Adrenal gland (tissue), 5 donors: ENCODE measurements around the gene ATG10.

ENCODE experiments used
- CTCF ChIP-seq, 6 experiments: fragments of 450-650 bp in 4 of 6; fragments of 200-600 bp in 2 of 6; sonication (generic) in 1 of 6; IDR thresholded peaks; 1 replicate in 5 of 6; 2 replicates in 1 of 6; pipeline versions ENCODE4 v1.5.1 to v1.8.0; 2016 to 2021; ENCODE audit warnings: antibody characterized with exemption in 6 of 6, mild to moderate bottlenecking in 2 of 6, moderate library complexity in 1 of 6
- POLR2A ChIP-seq, 2 donors: fragments of 450-650 bp; IDR thresholded peaks; one replicate each; pipeline ENCODE4 v1.6.1; 2017; ENCODE audit warnings: antibody characterized with exemption in 2 of 2, mild to moderate bottlenecking in 2 of 2, moderate library complexity in 1 of 2
- donor health status: DM: no; HTN: no; CAD: no.

DNA sequence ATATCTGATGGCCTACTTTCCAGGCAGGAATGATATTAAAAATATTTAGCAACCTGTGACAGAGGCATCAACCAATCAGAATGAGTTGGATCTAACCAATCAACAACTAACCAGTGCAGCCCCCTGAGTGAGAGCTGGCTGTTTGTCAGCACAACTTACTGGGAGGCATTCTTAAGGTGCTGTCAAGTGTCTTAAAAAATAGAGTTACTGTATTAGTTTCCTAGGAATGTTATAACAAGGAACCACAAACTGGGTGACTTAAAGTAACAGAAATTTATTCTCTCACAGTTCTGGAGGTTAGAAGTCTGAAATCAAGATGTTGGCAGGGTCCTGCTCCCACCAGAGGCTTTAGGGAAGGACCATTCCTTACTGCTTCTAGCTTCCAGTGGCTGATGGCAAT is 85.2 kb downstream of the ATG10 start:
- TF ChIP-seq CTCF (IDR thresholded peaks at IDR 0.05) (no peak), POLR2A (IDR thresholded peaks at IDR 0.05) (no peak)
